K562 (cell line): ENCODE data around the gene LMF2. TPM values are rescaled to one million over a fixed set of nuclear protein-coding genes. Genes with fewer than 3 reads are reported as not detected.

Source experiments
- CEBPZ ChIP-seq: fragments of 150-350 bp; IDR thresholded peaks from 2 replicates; pipeline ENCODE4 v1.6.1; 2014; ENCODE audit warnings: low read depth, mild to moderate bottlenecking, low read length, borderline replicate concordance
- CHCHD3 ChIP-seq: fragments of 250-450 bp; sonication (Bioruptor Pico); IDR thresholded peaks from 2 replicates; pipeline ENCODE4 v2.1.2; 2022; ENCODE audit warnings: mild to moderate bottlenecking
- E2F8 ChIP-seq: fragments of 450-650 bp; IDR thresholded peaks from 2 replicates; pipeline ENCODE4 v1.7.1; 2018; ENCODE audit warnings: mild to moderate bottlenecking, low read depth; ENCODE audit not compliant: partially characterized antibody
- ERF ChIP-seq: fragments of 450-650 bp; formaldehyde crosslinking; IDR thresholded peaks from 2 replicates; pipeline ENCODE4 v1.4.0; 2020; ENCODE audit warnings: mild to moderate bottlenecking, mixed read lengths
- ETS1 ChIP-seq: conservative IDR thresholded peaks from 2 replicates; pipeline ENCODE4 v1.6.1; 2011; ENCODE audit warnings: low read depth, mild to moderate bottlenecking, low read length; ENCODE audit not compliant: control insufficient read depth
- L3MBTL2 ChIP-seq: fragments of 450-650 bp; IDR thresholded peaks from 2 replicates; pipeline ENCODE4 v1.6.1; 2016; ENCODE audit warnings: mild to moderate bottlenecking, moderate library complexity
- MEF2A ChIP-seq: IDR thresholded peaks from 2 replicates; pipeline ENCODE4 v1.6.1; 2011; ENCODE audit warnings: low read depth, mild to moderate bottlenecking, low read length, moderate library complexity; ENCODE audit not compliant: control insufficient read depth
- MTA2 ChIP-seq: fragments of 450-650 bp; IDR thresholded peaks from 2 replicates; pipeline ENCODE4 v1.6.1; 2016; ENCODE audit warnings: low read depth
- POLR2AphosphoS5 ChIP-seq: IDR thresholded peaks from 2 replicates; pipeline ENCODE4 v1.6.1; 2011; ENCODE audit warnings: mild to moderate bottlenecking, low read depth, low read length, moderate library complexity; ENCODE audit not compliant: control insufficient read depth, insufficient read depth
- POLR2H ChIP-seq: IDR thresholded peaks from 2 replicates; pipeline ENCODE4 v1.6.1; 2016; ENCODE audit warnings: missing genetic modification characterization, low read depth, mild to moderate bottlenecking, control low read depth, missing compliant biosample characterization, moderate library complexity
- PRMT5 ChIP-seq: sonication (generic); formaldehyde crosslinking; IDR thresholded peaks from 2 replicates; pipeline ENCODE4 v1.5.0; 2020; ENCODE audit warnings: missing genetic modification reagents
- RBM34 ChIP-seq: fragments of 200-400 bp; formaldehyde crosslinking; IDR thresholded peaks from 2 replicates; pipeline ENCODE4 v1.6.1; 2018; ENCODE audit warnings: low read length, borderline replicate concordance; ENCODE audit not compliant: insufficient read depth
- RCOR1 ChIP-seq, 2 experiments: IDR thresholded peaks; 2 replicates each; pipeline ENCODE4 v1.6.1; 2012; ENCODE audit warnings: low read depth in 2 of 2, low read length in 2 of 2, borderline replicate concordance in 1 of 2, improper control_type of control experiment in 1 of 2
- SUPT5H ChIP-seq: fragments of 450-650 bp; IDR thresholded peaks from 2 replicates; pipeline ENCODE4 v1.6.1; 2016
- TAF9B ChIP-seq: fragments of 450-650 bp; IDR thresholded peaks from 2 replicates; pipeline ENCODE4 v1.6.1; 2018; ENCODE audit warnings: mild to moderate bottlenecking; ENCODE audit not compliant: partially characterized antibody
- TAL1 ChIP-seq: fragments of 450-650 bp; IDR thresholded peaks from 2 replicates; pipeline ENCODE4 v1.6.1; 2016; ENCODE audit warnings: mild to moderate bottlenecking
- TEAD1 ChIP-seq, 2 experiments: fragments of 450-650 bp in 1 of 2; sonication (generic) in 1 of 2; formaldehyde crosslinking; IDR thresholded peaks; 2 replicates each; pipeline versions ENCODE4 v1.4.0 to v1.8.0; 2020 to 2022; ENCODE audit warnings: mild to moderate bottlenecking in 2 of 2, missing genetic modification reagents in 1 of 2
- XRCC3 ChIP-seq: fragments of 450-650 bp; IDR thresholded peaks from 2 replicates; pipeline ENCODE4 v1.6.1; 2017; ENCODE audit warnings: mild to moderate bottlenecking, moderate library complexity
- ZC3H8 ChIP-seq: fragments of 450-650 bp; IDR thresholded peaks from 2 replicates; pipeline ENCODE4 v1.6.1; 2017
- ZFPM2 ChIP-seq: fragments of 250-450 bp; sonication (Bioruptor Pico); IDR thresholded peaks from 2 replicates; pipeline ENCODE4 v1.5.1; 2022; ENCODE audit warnings: mild to moderate bottlenecking
- ZNF197 ChIP-seq: fragments of 200-800 bp; sonication (Bioruptor generic); IDR thresholded peaks from 2 replicates; pipeline ENCODE4 v1.6.1; 2016; ENCODE audit warnings: low read depth, missing genetic modification characterization, missing compliant biosample characterization
- ZNF699 ChIP-seq: fragments of 250-450 bp; sonication (Bioruptor Pico); IDR thresholded peaks from 2 replicates; pipeline ENCODE4 v1.8.0; 2021; ENCODE audit warnings: mild to moderate bottlenecking, moderate library complexity; ENCODE audit not compliant: insufficient replicate concordance
- polyA plus RNA-seq, 8 experiments: library from polyadenylated mRNA; depleted of rRNA in 4 of 8; stranded (reverse) in 5 of 8; unstranded in 3 of 8; fragments of >200 nt; fragmentation: Nextera tagmentation in 2 of 8; fragmentation: Illumina TruSeq in 1 of 8; extraction: Ambion mirVana in 2 of 8; extraction: Trizol in 1 of 8; gene quantifications; 2 replicates each; pipeline versions ENCODE4 v1.2.1 to v1.2.3, GENCODE V29; 2011 to 2014; ENCODE audit warnings: inconsistent platforms in 1 of 8, missing spikeins in 1 of 8
- total RNA-seq, 7 experiments: library from RNA; depleted of rRNA in 6 of 7; stranded (reverse); fragments of >200 nt in 6 of 7; fragmentation: Illumina TruSeq in 2 of 7; extraction: Trizol in 2 of 7; gene quantifications; 2 replicates each; pipeline versions ENCODE4 v1.2.1 to v1.2.3, GENCODE V29; 2011 to 2021; ENCODE audit warnings: low replicate concordance in 1 of 7

Gene LMF2
- total and polyA plus RNA-seq, 9 of the 15 experiments (the other 6 are each of a cell fraction or from before 2014, with no cell fraction given), result 0.08 to 37.1 (median 7.6) TPM

- peak; percentile 32; the same call in 1 of the 2 replicates for TF ChIP-seq ETS1
- peak; percentile 79 for TF ChIP-seq E2F8
- no peak for TF ChIP-seq TAL1
- peak; percentile 85 for TF ChIP-seq SUPT5H
- TF ChIP-seq TAF9B, result no peak
- TF ChIP-seq PRMT5 (CRISPR knock-in tag), result 0 out of 2 replicates have a peak, but pooled peaks have one; percentile 34
- TF ChIP-seq XRCC3, result no peak
- TF ChIP-seq ZFPM2 (CRISPR knock-in tag), result no peak
- TF ChIP-seq RCOR1 (IDR thresholded peaks at IDR 0.05; ENCODE audit: borderline replicate concordance in 1 of 2, low read depth in 2 of 2, low read length in 2 of 2), result 0 out of 4 replicates have a peak, but pooled peaks of 1 of the 2 experiments have one; percentile 11
- peak; percentile 67 for TF ChIP-seq POLR2H (tag)
- TF ChIP-seq TEAD1 (CRISPR knock-in tag; IDR thresholded peaks at IDR 0.05), result no peak
- no peak for TF ChIP-seq CHCHD3 (CRISPR knock-in tag)
- no peak for TF ChIP-seq MTA2
- TF ChIP-seq ZNF197 (CRISPR knock-in tag), result no peak
- TF ChIP-seq MEF2A, result no peak
- TF ChIP-seq ERF, result no peak; the same call in 1 of the 2 replicates
- no peak for TF ChIP-seq CEBPZ
- peak; percentile 95 for TF ChIP-seq L3MBTL2
- no peak for TF ChIP-seq ZC3H8
- 0 out of 2 replicates have a peak, but pooled peaks have one; percentile 3 for TF ChIP-seq RBM34
- TF ChIP-seq POLR2AphosphoS5, result peak; percentile 46
- TF ChIP-seq ZNF699, result no peak
Observed at GRCh38 chr22:50525104-50525857, 17.8 kb upstream of the LMF2 start, which contains the start of gene SCO2 (continued).
